Activated T-cell treated with anti-CD3 and anti-CD28 coated beads, Interleukin-2, amount 50 U/mL, for 24 hours (primary cell): ENCODE data around the gene TMEM186.
"Not testable (repeated sequence)": the region's sequence is repeated elsewhere in the genome, so short reads cannot be mapped to it uniquely, and the experiment has no call there.

Experiments used
- DNase-seq: peaks from one replicate; pipeline ENCODE4 v3.0.0-alpha.2; 2020
- H3K27ac Mint-ChIP-seq: 2 replicates; pipeline ENCODE4 v1.8.0; 2020; ENCODE audit warnings: mild to moderate bottlenecking, mixed read lengths
- H3K27me3 Mint-ChIP-seq: 2 replicates; pipeline ENCODE4 v1.8.0; 2020; ENCODE audit warnings: mixed read lengths
- H3K36me3 Mint-ChIP-seq: 2 replicates; pipeline ENCODE4 v1.8.0; 2020; ENCODE audit warnings: low read depth, mixed read lengths
- H3K4me1 Mint-ChIP-seq: 2 replicates; pipeline ENCODE4 v1.8.0; 2020; ENCODE audit warnings: low read depth, mixed read lengths
- H3K4me3 Mint-ChIP-seq: 2 replicates; pipeline ENCODE4 v1.8.0; 2020; ENCODE audit warnings: mild to moderate bottlenecking, moderate library complexity, mixed read lengths
- H3K9me3 Mint-ChIP-seq: 2 replicates; pipeline ENCODE4 v1.8.0; 2020; ENCODE audit warnings: mixed read lengths

TMEM186 gene

DNA sequence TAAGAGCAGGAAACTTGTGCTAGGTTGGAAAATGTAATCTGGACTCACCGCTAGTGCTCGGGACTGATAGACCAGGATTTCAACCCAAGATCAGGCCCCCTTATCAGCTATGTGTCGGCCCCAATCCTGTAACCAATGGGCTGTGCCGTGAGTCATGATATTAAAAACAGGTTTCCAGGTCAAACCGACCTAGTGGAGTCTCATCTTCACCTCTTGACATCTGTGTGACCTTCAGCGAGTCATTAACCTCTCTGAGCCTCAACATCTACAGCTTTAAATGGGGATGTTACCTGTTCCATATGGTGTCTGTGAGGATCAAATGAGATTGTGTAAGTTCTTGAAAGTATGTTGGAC lies 712 bp upstream of the TMEM186 start:
- peaks cover 88% of the 10 kb centered on the region for H3K36me3 Mint-ChIP-seq
- peaks cover 58% of the 10 kb centered on the region for H3K4me1 Mint-ChIP-seq
- no peaks in the 10 kb centered on the region for H3K9me3 Mint-ChIP-seq
- H3K27ac Mint-ChIP-seq, result peak overlapping the region; percentile 96
- H3K4me3 Mint-ChIP-seq, result peak overlapping the region; percentile 98
- DNase-seq, result no peak
- H3K27me3 Mint-ChIP-seq, result no peaks in the 10 kb centered on the region

- peak overlapping the region; percentile 98 for H3K4me3 Mint-ChIP-seq
Observed at GRCh38 chr16:8796469-8797363, 723 bp downstream of the TMEM186 start.

DNA sequence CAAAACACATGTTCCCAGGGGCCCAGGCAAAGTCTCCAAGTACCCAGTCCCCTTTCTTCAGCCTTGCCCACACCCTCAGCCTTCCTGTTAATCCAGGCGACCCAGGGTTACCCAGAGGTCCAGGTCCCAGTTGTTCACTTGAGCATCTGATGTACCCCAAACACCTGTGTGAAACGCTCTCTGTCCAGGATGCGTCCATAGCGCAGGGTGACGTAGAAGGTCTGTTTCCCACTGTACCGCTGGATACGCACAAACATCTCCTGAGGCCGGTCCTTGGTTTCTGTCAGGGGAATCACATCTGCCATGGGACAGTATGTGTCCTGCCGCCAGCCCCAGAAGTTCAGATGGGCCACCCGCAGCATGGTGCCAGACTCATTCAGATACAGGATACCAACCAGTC lies 1.6 kb downstream of the TMEM186 start:
- no peaks in the 10 kb centered on the region for H3K27me3 Mint-ChIP-seq
- peaks cover 72% of the 10 kb centered on the region for H3K36me3 Mint-ChIP-seq
- H3K9me3 Mint-ChIP-seq, result no peaks in the 10 kb centered on the region
- H3K4me1 Mint-ChIP-seq, result peaks cover 50% of the 10 kb centered on the region
- DNase-seq, result no peak
- H3K27ac Mint-ChIP-seq, result peak overlapping the region; percentile 96
- H3K4me3 Mint-ChIP-seq, result peak overlapping the region; percentile 98

More at GRCh38 chr16:8796469-8797363, 723 bp downstream of the TMEM186 start:
- Mint-ChIP-seq H3K9me3 (no peaks in the 10 kb centered on the region), H3K4me1 (peaks cover 56% of the 10 kb centered on the region), H3K36me3 (peaks cover 80% of the 10 kb centered on the region), H3K27me3 (no peaks in the 10 kb centered on the region), H3K27ac (peak overlapping the region; percentile 96)
- DNase-seq, result no peak

DNA sequence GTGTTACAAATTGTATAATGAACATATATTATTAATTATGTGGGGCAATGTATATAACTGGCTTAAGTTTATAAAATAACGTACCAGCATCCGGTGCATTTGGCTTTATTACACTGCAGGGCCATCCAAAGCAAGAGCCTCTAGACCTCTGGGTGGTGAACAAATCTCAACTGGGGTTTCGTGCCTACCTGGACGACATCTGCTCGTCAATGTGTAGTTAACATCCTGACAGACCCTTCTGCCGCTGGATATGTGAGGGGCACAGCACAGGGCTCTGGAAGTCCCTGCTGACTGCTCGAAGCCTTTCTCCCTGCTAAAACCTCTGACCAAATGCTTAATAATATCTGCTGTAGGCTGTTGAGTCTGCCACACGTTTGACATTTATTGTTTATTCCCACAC lies 2.3 kb downstream of the TMEM186 start:
- H3K36me3 Mint-ChIP-seq, result peaks cover 65% of the 10 kb centered on the region
- H3K4me1 Mint-ChIP-seq, result peaks cover 48% of the 10 kb centered on the region
- no peak for DNase-seq
- no peaks in the 10 kb centered on the region for H3K9me3 Mint-ChIP-seq
- peak overlapping the region; percentile 96 for H3K27ac Mint-ChIP-seq
- no peak overlapping the region for H3K4me3 Mint-ChIP-seq
- no peaks in the 10 kb centered on the region for H3K27me3 Mint-ChIP-seq

GRCh38 chr16:8788578-8789172 lies 8.8 kb downstream of the TMEM186 start:
- H3K36me3 Mint-ChIP-seq, result peaks cover 10% of the 10 kb centered on the region
- no peak overlapping the region for H3K27ac Mint-ChIP-seq
- H3K27me3 Mint-ChIP-seq, result no peaks in the 10 kb centered on the region
- peaks cover 8% of the 10 kb centered on the region for H3K4me1 Mint-ChIP-seq
- no peaks in the 10 kb centered on the region for H3K9me3 Mint-ChIP-seq
- H3K4me3 Mint-ChIP-seq, result no peak overlapping the region
- no peak for DNase-seq

DNA sequence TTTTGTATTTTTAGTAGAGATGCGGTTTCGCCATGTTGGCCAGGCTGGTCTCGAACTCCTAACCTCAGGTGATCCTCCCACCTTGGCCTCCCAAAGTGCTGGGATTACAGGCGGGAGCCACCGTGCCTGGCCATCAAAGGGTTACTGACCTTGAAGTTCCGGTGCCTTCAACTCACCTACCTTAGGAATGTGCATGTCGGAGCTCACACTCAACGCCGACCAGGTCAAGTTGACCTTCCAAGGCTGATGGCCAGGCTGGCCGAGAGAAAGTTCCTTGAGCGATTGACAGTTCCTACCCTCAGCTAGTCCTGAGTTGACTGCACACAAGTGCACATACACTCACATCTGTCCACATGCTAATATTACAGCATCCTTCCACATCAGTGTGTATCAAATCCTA lies 11.1 kb downstream of the TMEM186 start:
- H3K27ac Mint-ChIP-seq, DNase-seq, H3K27me3 Mint-ChIP-seq, H3K4me1 Mint-ChIP-seq, H3K36me3 Mint-ChIP-seq, H3K9me3 Mint-ChIP-seq, H3K4me3 Mint-ChIP-seq: not testable (repeated sequence)

GRCh38 chr16:8785408-8785807 lies 12.0 kb downstream of the TMEM186 start:
- Mint-ChIP-seq H3K36me3 (no peaks in the 10 kb centered on the region), H3K9me3 (no peaks in the 10 kb centered on the region), H3K4me3 (no peak overlapping the region), H3K27me3 (no peaks in the 10 kb centered on the region), H3K27ac (no peak overlapping the region), H3K4me1 (no peaks in the 10 kb centered on the region)
- DNase-seq, result no peak

DNA sequence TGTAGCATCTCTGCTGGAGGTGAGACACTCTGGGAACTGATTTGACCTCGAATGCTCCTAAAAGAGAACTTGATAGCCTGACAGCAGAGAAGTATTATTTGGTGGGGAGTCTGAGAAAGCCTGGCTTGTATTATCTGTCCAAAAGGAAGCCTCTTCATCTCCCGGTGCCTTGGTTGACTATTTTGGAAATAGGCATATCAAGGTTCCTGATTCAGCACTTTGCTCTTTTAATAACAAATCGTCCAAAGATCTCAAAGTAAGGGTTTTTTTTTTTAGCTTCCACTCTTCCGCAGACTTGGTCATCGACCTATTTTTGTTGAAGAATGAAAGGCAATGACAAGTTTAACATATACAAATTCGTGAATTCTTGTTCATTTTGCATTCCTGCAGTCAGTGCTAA lies 14.8 kb downstream of the TMEM186 start:
- Mint-ChIP-seq H3K27me3 (no peaks in the 10 kb centered on the region), H3K4me1 (no peaks in the 10 kb centered on the region), H3K36me3 (peaks cover 4% of the 10 kb centered on the region), H3K4me3 (no peak overlapping the region), H3K27ac (no peak overlapping the region), H3K9me3 (no peaks in the 10 kb centered on the region)
- DNase-seq, result no peak

GRCh38 chr16:8781797-8782196 lies 15.6 kb downstream of the TMEM186 start:
- no peak overlapping the region for H3K27ac Mint-ChIP-seq
- DNase-seq, result no peak
- no peak overlapping the region for H3K4me3 Mint-ChIP-seq
- H3K9me3 Mint-ChIP-seq, result no peaks in the 10 kb centered on the region
- peaks cover 9% of the 10 kb centered on the region for H3K36me3 Mint-ChIP-seq
- H3K4me1 Mint-ChIP-seq, result no peaks in the 10 kb centered on the region
- H3K27me3 Mint-ChIP-seq, result no peaks in the 10 kb centered on the region

DNA sequence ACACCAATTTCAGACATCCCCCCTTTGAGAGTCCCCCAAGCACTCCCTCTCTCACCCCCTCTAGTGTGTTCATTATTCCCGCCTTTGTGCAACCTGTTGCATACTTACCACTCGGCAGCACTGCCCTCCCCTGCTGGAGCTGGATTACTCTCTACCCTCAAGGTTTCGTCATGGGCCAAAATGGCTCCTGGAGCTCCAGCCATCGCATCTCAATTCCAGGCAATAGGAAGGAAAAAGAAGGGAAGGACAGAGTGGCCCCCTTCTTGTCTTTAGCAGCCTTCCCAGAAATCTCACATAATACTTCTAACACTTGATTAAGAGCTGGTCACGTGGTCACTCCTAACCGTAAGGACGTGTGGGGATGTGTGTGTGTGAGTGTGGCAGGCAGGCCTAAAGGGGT lies 20.2 kb downstream of the TMEM186 start:
- Mint-ChIP-seq H3K27me3 (no peaks in the 10 kb centered on the region), H3K27ac (no peak overlapping the region), H3K4me1 (no peaks in the 10 kb centered on the region), H3K36me3 (peaks cover 47% of the 10 kb centered on the region), H3K4me3 (no peak overlapping the region), H3K9me3 (no peaks in the 10 kb centered on the region)
- no peak for DNase-seq

- no peak for DNase-seq
- H3K36me3 Mint-ChIP-seq, result peaks cover 51% of the 10 kb centered on the region
- no peak overlapping the region for H3K4me3 Mint-ChIP-seq
- H3K4me1 Mint-ChIP-seq, result no peaks in the 10 kb centered on the region
- no peak overlapping the region for H3K27ac Mint-ChIP-seq
- no peaks in the 10 kb centered on the region for H3K9me3 Mint-ChIP-seq
- no peaks in the 10 kb centered on the region for H3K27me3 Mint-ChIP-seq
Observed at GRCh38 chr16:8776129-8776584, 21.3 kb downstream of the TMEM186 start.

GRCh38 chr16:8775359-8775758 lies 22.1 kb downstream of the TMEM186 start:
- H3K4me1 Mint-ChIP-seq, result no peaks in the 10 kb centered on the region
- peaks cover 51% of the 10 kb centered on the region for H3K36me3 Mint-ChIP-seq
- DNase-seq, result no peak
- H3K9me3 Mint-ChIP-seq, result no peaks in the 10 kb centered on the region
- H3K27ac Mint-ChIP-seq, result no peak overlapping the region
- no peaks in the 10 kb centered on the region for H3K27me3 Mint-ChIP-seq
- no peak overlapping the region for H3K4me3 Mint-ChIP-seq

DNA sequence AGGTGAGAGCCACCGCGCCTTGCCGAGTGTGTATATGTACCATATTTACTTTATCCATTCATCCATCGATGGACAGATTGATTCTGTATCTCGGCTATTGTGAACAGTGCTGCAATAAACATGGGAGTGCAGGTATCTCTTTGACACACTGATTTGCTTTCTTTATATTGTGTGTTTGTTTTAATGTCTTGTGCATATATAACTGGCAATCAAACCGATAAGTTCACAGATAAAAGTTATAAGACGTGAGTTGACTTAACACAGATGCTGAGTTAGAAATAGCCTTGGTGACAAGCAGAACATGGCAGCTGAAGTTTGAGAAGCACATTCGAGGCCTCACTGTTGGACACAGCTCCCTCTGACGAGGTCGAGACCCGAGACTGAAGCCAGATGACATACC lies 23.2 kb downstream of the TMEM186 start:
- peaks cover 53% of the 10 kb centered on the region for H3K36me3 Mint-ChIP-seq
- no peak overlapping the region for H3K4me3 Mint-ChIP-seq
- H3K27me3 Mint-ChIP-seq, result no peaks in the 10 kb centered on the region

GRCh38 chr16:8773537-8773936 lies 23.9 kb downstream of the TMEM186 start:
- Mint-ChIP-seq H3K27ac (no peak overlapping the region), H3K4me3 (no peak overlapping the region), H3K36me3 (peaks cover 58% of the 10 kb centered on the region), H3K27me3 (no peaks in the 10 kb centered on the region), H3K4me1 (no peaks in the 10 kb centered on the region), H3K9me3 (no peaks in the 10 kb centered on the region)
- no peak for DNase-seq

More for the DNA sequence above, 23.2 kb downstream of the TMEM186 start:
- Mint-ChIP-seq H3K27ac (no peak overlapping the region), H3K9me3 (no peaks in the 10 kb centered on the region), H3K4me1 (no peaks in the 10 kb centered on the region)
- no peak for DNase-seq

- Mint-ChIP-seq H3K36me3 (peaks cover 44% of the 10 kb centered on the region), H3K27ac (no peak overlapping the region), H3K4me1 (no peaks in the 10 kb centered on the region), H3K4me3 (no peak overlapping the region), H3K27me3 (no peaks in the 10 kb centered on the region), H3K9me3 (no peaks in the 10 kb centered on the region)
- no peak for DNase-seq
Observed at GRCh38 chr16:8768692-8769091, 28.7 kb downstream of the TMEM186 start.
